Measurements from ENCODE around the gene NPTXR. TPM values are rescaled to one million over a fixed set of nuclear protein-coding genes. Genes with fewer than 3 reads are reported as not detected.
"Not testable (repeated sequence)": the region's sequence is repeated elsewhere in the genome, so short reads cannot be mapped to it uniquely, and the experiment has no call there.

NPTXR gene
- total RNA-seq, 4 donors from 2014 or later: 7.5 to 12.3 (median 8.4) TPM

GRCh38 chr22:38811241-38811640 lies 32.6 kb downstream of the NPTXR start:
- DNase-seq (ENCODE audit: low spot score in 2 of 2): no peak
- no peaks in the 10 kb centered on the region for H3K36me3 ChIP-seq
- TF ChIP-seq POLR2A (IDR thresholded peaks at IDR 0.05) (no peak), CTCF (IDR thresholded peaks at IDR 0.05) (no peak), EP300 (IDR thresholded peaks at IDR 0.05) (no peak)
- no peaks in the 10 kb centered on the region for H3K27me3 ChIP-seq
- no peaks in the 10 kb centered on the region for H3K4me1 ChIP-seq
- H3K9me3 ChIP-seq: peaks cover 0 to 18% (median 7%) of the 10 kb centered on the region in 4 donors
- 88 to 92% methylated on average over 2 of the region's 2 CpGs for WGBS, 2 donors
- no peak overlapping the region for H3K27ac ChIP-seq
- no peak overlapping the region for H3K4me3 ChIP-seq

DNA sequence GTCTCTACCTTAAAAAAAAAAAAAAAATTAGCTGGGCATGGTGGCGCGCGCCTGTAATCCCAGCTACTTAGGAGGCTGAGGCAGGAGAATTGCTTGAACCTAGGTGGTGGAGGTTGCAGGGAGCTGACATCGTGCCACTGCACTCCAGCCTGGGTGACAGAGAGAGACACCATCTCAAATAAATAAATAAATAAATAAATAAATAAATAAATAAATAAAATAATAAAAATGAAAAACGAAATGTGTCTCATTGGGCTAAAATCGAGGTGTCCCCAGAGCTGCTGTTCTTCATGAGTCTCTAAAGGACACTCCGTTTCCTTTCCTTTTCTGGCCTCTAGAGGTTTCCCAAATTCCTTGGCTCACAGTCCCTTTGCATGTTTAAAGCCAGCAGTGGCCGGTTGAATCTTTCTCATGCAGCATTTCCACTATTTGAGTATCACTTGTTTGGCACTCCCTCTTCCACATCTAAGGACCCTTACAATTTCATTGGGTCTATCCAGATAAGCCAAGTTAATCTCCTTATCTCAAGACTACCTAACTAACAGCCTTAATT lies 38.7 kb downstream of the NPTXR start:
- not testable (repeated sequence) for H3K36me3 ChIP-seq; H3K4me3 ChIP-seq; DNase-seq (ENCODE audit: low spot score in 2 of 2); H3K27ac ChIP-seq; H3K27me3 ChIP-seq; H3K4me1 ChIP-seq
- 75 to 76% methylated on average over 8 of the region's 8 CpGs for WGBS, 2 donors
- peaks cover 0 to 10% (median 3%) of the 10 kb centered on the region in 4 donors for H3K9me3 ChIP-seq

- 15 to 42% methylated on average over 10 of the region's 10 CpGs for WGBS, 2 donors
- peak; percentile 24 to 28 for DNase-seq (ENCODE audit: low spot score in 2 of 2)
- no peaks in the 10 kb centered on the region for H3K27me3 ChIP-seq
- TF ChIP-seq CTCF (IDR thresholded peaks at IDR 0.05): no peak
- no peak for TF ChIP-seq POLR2A (IDR thresholded peaks at IDR 0.05)
- TF ChIP-seq EP300 (IDR thresholded peaks at IDR 0.05): peak in 1 of 2 donors; percentile 50
- H3K9me3 ChIP-seq: peaks cover 0 to 7% (median 0%) of the 10 kb centered on the region in 4 donors
- no peak overlapping the region for H3K4me3 ChIP-seq
- peaks cover 0 to 7% (median 0%) of the 10 kb centered on the region in 4 donors for H3K4me1 ChIP-seq
- no peaks in the 10 kb centered on the region for H3K36me3 ChIP-seq
- H3K27ac ChIP-seq: no peak overlapping the region
Observed at GRCh38 chr22:38802671-38803121, 41.1 kb downstream of the NPTXR start.

DNA sequence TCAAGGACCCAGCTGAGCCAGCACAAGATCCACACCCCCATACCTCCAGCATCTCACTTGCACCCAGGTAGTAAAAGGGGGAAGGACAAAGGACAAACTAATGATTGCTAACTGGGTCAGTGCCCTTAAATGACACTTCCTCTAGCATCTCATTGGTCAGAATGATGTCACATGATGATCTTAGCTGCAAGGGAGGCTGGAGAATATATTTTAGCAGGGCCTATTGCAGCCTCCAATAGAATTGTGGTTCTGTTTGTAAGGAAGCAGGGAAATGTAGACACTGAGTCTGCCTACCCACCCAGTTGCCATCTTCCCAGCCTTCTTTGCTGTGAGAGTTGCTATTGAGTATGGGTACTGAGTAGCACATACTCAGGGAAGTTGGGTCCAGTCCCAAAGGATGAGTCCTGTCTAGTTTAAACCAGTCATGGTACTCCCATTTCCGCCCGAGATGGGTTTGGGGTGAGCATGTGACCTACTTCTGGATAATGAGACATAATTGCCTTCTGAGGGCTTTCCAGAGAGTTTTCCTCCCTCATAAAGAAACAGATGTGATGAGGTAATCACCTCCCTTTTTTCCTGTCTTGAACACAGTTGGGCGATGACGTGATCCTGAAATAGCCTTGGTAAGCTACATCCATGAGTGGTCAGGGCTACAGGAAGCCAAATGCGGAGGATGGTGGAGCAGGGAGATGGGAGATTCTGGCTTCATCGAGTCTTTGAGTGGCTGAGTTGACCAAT lies 44.4 kb downstream of the NPTXR start:
- H3K9me3 ChIP-seq: peaks cover 0 to 7% (median 0%) of the 10 kb centered on the region in 4 donors
- TF ChIP-seq CTCF (IDR thresholded peaks at IDR 0.05) (no peak), POLR2A (IDR thresholded peaks at IDR 0.05) (no peak), EP300 (IDR thresholded peaks at IDR 0.05) (no peak)
- H3K36me3 ChIP-seq: no peaks in the 10 kb centered on the region
- 77 to 81% methylated on average over 6 of the region's 6 CpGs for WGBS, 2 donors
- H3K4me3 ChIP-seq: no peak overlapping the region
- H3K4me1 ChIP-seq: peaks cover 0 to 9% (median 0%) of the 10 kb centered on the region in 4 donors
- no peak overlapping the region for H3K27ac ChIP-seq
- H3K27me3 ChIP-seq: no peaks in the 10 kb centered on the region
- no peak for DNase-seq (ENCODE audit: low spot score in 2 of 2)

GRCh38 chr22:38798496-38798895 lies 45.3 kb downstream of the NPTXR start:
- Histone ChIP-seq H3K27ac (no peak overlapping the region), H3K27me3 (no peaks in the 10 kb centered on the region), H3K4me3 (no peak overlapping the region), H3K4me1 (peaks cover 0 to 11% (median under 1%) of the 10 kb centered on the region in 4 donors), H3K36me3 (no peaks in the 10 kb centered on the region), H3K9me3 (peaks cover 0 to 7% (median 0%) of the 10 kb centered on the region in 4 donors)
- TF ChIP-seq POLR2A (IDR thresholded peaks at IDR 0.05) (no peak), CTCF (IDR thresholded peaks at IDR 0.05) (no peak), EP300 (IDR thresholded peaks at IDR 0.05) (no peak)
- no peak for DNase-seq (ENCODE audit: low spot score in 2 of 2)
- WGBS, 2 donors: 75% methylated on average over 5 of the region's 5 CpGs
